Measurements from ENCODE around the gene IL13.

GRCh38 chr5:132622608-132623007 lies 35.4 kb upstream of the IL13 start:
- TF ChIP-seq, protein P1, sequence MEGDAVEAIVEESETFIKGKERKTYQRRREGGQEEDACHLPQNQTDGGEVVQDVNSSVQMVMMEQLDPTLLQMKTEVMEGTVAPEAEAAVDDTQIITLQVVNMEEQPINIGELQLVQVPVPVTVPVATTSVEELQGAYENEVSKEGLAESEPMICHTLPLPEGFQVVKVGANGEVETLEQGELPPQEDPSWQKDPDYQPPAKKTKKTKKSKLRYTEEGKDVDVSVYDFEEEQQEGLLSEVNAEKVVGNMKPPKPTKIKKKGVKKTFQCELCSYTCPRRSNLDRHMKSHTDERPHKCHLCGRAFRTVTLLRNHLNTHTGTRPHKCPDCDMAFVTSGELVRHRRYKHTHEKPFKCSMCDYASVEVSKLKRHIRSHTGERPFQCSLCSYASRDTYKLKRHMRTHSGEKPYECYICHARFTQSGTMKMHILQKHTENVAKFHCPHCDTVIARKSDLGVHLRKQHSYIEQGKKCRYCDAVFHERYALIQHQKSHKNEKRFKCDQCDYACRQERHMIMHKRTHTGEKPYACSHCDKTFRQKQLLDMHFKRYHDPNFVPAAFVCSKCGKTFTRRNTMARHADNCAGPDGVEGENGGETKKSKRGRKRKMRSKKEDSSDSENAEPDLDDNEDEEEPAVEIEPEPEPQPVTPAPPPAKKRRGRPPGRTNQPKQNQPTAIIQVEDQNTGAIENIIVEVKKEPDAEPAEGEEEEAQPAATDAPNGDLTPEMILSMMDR (conservative IDR thresholded peaks at IDR 0.05; ENCODE audit: low read length) = no peak
- no peak for TF ChIP-seq EZH2phosphoT487 (IDR thresholded peaks at IDR 0.05; ENCODE audit: borderline replicate concordance)

All from Loucy (cell line).